Suprapubic skin (tissue), 4 donors: Measurements from ENCODE around the gene DIO3.

Experiments used
- POLR2A ChIP-seq, 2 donors: fragments of 450-650 bp; IDR thresholded peaks; one replicate each; pipeline ENCODE4 v1.6.1; 2017; ENCODE audit warnings: antibody characterized with exemption in 2 of 2, mild to moderate bottlenecking in 2 of 2, moderate library complexity in 2 of 2
- POLR2AphosphoS5 ChIP-seq, 3 donors: sonication (generic); formaldehyde crosslinking; IDR thresholded peaks; one replicate each; pipeline ENCODE4 v1.6.1; 2017; ENCODE audit warnings: antibody characterized with exemption in 3 of 3

GRCh38 chr14:101598571-101599233 is 37.4 kb downstream of the DIO3 start:
- TF ChIP-seq POLR2AphosphoS5 (IDR thresholded peaks at IDR 0.05) (no peak), POLR2A (IDR thresholded peaks at IDR 0.05) (no peak)
